ENCODE measurements around the gene ERVK3-1. TPM values are rescaled to one million over a fixed set of nuclear protein-coding genes. Genes with fewer than 3 reads are reported as not detected.

The ERVK3-1 gene
- total RNA-seq, 1 donor from 2014 or later, result 30.6 TPM

DNA sequence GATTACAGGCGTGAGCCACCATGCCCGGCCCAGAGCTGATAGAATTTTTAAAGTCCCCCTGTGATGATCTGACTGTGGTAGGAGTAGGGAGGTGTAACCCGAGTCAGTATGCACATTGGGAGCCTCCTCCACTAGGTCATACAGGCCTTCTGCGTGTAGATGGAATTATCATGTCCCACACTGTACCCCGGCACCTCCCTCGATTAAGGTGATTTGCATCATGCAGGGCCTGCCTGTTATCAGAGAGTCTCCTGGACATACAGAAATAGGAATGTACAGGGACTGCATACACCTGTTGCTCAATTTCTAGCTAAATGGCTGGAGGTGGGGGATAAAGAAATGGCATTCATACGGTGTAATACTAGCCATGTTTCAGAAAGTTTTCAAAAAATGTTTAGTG is 922 bp upstream of the ERVK3-1 start:
- DNase-seq (ENCODE audit: low spot score), result no peak

DNA sequence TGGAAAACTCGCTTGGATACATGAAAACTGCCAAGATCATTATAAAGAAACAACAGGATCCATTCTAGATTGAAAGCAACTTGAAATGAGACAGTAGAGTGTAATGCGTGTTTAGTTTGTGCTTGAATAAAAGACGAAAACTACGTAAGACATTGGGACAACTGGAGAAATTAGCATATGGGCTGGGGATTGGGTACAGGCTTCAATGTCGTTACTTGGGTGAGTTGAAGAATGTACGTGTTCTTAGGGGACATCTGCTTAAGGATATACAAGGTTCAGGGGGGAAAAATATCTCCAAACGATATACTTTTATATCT is 471 bp upstream of the ERVK3-1 start:
- DNase-seq (ENCODE audit: low spot score), result no peak

- DNase-seq (ENCODE audit: low spot score), result no peak
Observed at GRCh38 chr19:58305932-58306323, 751 bp downstream of the ERVK3-1 start.

GRCh38 chr19:58307736-58308135 is 2.6 kb downstream of the ERVK3-1 start:
- no peak for DNase-seq (ENCODE audit: low spot score)

DNA sequence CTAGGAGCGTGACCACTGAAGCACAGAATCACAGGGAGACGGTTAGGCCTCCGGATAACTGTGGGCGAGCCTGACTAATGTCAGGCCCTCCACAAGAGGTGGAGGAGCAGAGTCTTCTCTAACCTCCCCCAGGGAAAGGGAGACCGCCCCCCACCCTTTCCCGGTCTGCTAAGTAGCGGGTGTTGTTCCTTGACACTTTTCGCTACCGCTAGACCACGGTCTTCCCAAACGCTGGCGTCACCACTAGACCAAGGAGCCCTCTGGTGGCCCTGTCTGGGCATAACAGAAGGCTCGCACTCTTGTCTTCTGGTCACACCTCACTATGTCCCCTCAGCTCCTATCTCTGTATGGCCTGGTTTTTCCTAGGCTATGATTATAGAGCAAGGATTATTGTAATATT is 5.5 kb downstream of the ERVK3-1 start:
- peak; percentile 71 for DNase-seq (ENCODE audit: low spot score)

- peak; percentile 30 for DNase-seq (ENCODE audit: low spot score)
Observed at GRCh38 chr19:58311345-58311865, 6.2 kb downstream of the ERVK3-1 start.

GRCh38 chr19:58315580-58315979 is 10.4 kb downstream of the ERVK3-1 start:
- DNase-seq (ENCODE audit: low spot score), result peak; percentile 33

- no peak for DNase-seq (ENCODE audit: low spot score)
Observed at GRCh38 chr19:58317476-58318072, 12.4 kb downstream of the ERVK3-1 start.

GRCh38 chr19:58318297-58318696 is 13.1 kb downstream of the ERVK3-1 start:
- DNase-seq (ENCODE audit: low spot score), result peak; percentile 80

DNA sequence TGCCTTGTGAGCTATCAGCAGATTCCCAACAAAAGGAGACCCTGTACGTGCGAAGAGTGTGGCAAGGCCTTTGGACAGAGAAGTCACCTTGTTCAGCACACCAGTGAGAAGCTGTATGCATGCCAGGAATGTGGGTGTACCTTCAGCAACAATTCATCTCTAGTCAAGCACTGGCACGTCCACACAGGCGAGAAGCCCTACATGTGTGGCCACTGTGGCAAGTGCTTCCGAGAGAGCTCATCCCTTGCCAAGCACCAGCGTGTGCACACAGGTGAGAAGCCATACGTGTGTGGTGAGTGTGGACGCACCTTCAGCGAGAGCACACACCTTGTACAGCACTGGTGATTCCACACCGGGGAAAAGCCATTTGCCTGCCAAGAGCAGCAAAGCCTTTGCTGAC is 14.1 kb downstream of the ERVK3-1 start:
- DNase-seq (ENCODE audit: low spot score), result peak; percentile 77

DNA sequence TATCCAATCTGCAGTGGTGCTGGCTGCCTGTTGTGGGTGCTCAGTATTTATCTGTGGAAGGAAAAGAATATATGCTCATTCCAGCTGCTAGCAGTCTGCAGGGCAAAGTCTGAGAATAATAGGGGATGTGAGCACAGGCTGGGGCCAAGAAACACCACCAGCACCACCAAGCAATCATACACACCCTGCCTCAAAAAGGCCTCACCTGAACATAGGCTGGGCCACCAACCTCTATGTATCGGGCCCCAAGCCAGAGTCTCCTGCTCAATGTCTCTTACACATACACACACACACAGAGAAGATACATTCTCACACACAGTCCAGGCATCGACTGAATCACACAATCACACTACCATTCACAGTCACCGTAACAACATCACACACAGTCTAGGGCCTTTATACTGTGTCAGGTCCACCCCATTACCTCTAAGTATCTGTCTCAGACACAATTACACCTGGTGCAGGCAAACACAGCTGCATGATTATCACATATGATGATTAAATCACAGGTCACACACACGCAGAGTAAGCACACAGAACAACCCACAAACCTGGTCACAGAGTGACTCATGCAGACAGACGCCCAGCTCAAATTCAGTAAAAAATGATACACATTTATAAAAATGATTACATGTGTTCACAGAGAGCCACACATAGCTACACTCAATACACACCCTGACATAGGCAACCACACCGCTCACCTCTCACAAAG is 20.3 kb downstream of the ERVK3-1 start:
- peak; percentile 64 for DNase-seq (ENCODE audit: low spot score)

DNA sequence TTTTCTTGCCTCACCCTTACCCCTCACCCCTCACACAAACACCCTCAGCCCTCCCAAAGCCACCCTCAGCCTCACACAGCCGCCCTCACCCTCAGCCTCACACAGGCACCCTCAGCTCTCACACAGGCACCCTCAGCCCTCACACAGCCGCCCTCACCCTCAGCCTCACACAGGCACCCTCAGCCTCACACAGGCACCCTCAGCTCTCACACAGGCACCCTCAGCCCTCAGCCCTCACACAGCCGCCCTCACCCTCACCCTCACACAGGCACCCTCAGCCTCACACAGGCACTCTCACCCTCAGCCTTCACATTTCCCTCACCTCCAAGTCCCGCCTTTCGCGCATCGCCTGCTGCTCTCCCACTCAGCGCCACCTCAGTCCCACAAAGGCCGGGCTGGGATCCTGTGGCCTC is 21.3 kb downstream of the ERVK3-1 start:
- DNase-seq (ENCODE audit: low spot score), result no peak

- DNase-seq (ENCODE audit: low spot score), result peak; percentile 98
Observed at GRCh38 chr19:58326914-58327726, 21.9 kb downstream of the ERVK3-1 start, which contains the start of gene ZSCAN22. Gene ZSCAN22 (plus strand): TSS chr19:58326994. CDS start chr19:58334803, 7,809 bp downstream.

DNA sequence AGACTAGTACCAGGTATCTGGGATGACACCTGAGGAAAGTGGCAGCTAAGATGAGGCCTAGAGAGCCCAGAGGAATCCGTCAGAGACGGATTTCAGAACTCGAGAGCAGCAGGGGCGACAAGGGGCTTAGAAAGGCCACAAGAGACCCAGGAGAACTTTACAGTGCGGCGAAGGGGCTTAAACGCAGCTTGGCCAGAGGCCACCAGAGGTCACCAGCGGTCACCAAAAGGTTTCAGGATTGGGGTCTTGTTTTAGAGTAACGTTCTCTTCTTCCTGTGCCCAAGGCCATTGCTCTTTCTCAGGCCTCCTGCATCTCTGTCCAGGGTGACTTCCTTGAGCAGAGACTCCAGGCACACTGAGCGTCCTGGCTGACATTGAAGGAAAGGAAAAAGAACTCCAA is 23.8 kb downstream of the ERVK3-1 start:
- DNase-seq (ENCODE audit: low spot score), result no peak

- no peak for DNase-seq (ENCODE audit: low spot score)
Observed at GRCh38 chr19:58330458-58330857, 25.3 kb downstream of the ERVK3-1 start.

DNA sequence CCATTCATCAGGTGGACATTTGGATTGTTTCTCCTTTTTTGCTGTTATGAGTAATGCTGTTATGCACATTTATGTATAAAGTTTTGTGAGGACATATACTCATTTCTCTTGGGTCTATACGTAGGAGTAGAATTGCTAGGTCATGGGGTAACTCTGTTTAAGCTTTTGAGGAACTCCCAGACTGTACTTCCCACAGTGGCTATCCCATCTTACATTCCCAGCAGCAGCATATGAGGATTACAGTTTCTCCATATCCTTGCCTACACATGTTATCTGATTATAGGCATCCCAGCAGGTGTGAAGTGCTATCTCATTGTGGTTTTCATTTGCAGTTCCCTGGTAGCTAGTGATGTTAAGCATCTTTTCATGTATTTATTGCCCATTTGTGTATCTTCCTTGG is 27.5 kb downstream of the ERVK3-1 start:
- DNase-seq (ENCODE audit: low spot score), result no peak

GRCh38 chr19:58334691-58335249 is 29.6 kb downstream of the ERVK3-1 start:
- DNase-seq (ENCODE audit: low spot score), result no peak

- no peak for DNase-seq (ENCODE audit: low spot score)
Observed at GRCh38 chr19:58335630-58336029, 30.5 kb downstream of the ERVK3-1 start.

DNA sequence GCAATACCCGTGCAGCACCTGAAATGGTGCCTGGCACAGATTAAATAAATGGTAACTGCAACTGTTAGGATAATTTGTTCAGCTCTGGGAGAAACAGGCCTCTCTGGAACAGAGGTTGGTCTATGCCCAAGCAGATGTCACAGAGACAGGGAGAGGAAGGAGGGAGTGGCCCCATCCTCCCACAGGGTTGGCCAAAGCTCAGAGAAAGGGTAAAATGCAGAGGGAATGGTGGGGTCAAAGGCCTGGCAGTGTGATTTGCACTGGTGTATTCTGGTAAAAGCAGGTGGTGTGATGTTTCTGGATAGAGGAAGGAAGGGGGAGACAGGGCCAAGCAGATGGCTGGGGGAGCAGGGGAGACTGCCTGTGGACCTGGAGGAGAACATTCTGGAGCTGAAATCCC is 31.0 kb downstream of the ERVK3-1 start:
- DNase-seq (ENCODE audit: low spot score), result no peak

DNA sequence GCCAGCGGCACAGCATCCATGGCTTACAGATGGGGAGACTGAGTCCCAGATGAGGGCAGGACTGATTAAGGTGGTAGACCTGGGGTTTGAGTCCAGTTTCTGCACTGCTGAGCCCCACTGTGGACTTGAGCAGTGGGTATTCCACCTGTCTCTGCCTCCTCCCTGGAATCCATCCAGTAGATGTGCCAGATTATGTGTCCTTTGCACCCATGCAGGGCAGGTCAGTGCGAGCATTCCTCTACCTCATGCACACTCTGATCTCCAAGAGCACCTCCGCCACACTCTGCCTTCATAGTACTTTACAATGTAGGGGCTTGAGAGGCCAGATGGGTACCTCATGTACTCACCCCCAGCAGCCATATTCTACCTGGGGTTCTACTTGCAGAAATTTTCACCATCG is 31.6 kb downstream of the ERVK3-1 start:
- DNase-seq (ENCODE audit: low spot score), result no peak

- no peak for DNase-seq (ENCODE audit: low spot score)
Observed at GRCh38 chr19:58338336-58338735, 33.2 kb downstream of the ERVK3-1 start.
